Heart left ventricle (tissue), 13 donors: ENCODE data around the gene CHAT.

ENCODE experiments used
- POLR2A ChIP-seq, 2 donors: fragments of 450-650 bp; IDR thresholded peaks; one replicate each; pipeline ENCODE4 v1.6.1; 2017; ENCODE audit warnings: antibody characterized with exemption in 2 of 2, mild to moderate bottlenecking in 2 of 2, moderate library complexity in 2 of 2
- TF ChIP-seq, protein P1 (sequence below), 12 donors: fragments of 200-600 bp; sonication (generic) in 4 of 12; IDR thresholded peaks; one replicate each; pipeline versions ENCODE4 v1.5.0 to v1.8.0; 2018 to 2022; ENCODE audit warnings: antibody characterized with exemption in 12 of 12, mild to moderate bottlenecking in 5 of 12
- donor health status: ischemic (EF 13 %, LVEDD 7.1; RV severe dilation, severe dysfunction).
- donor health status: DM: no; HTN: yes; CAD: no.
- donor health status: DM: no; HTN: no; CAD: no.
- donor health status: ischemic (EF 25% LVEDD 6.9; RV normal size, moderate dysfunction).
- donor health status: ischemic (EF 25% LVEDD 5.7; RV mildly dilated, moderate dysfunction).
- donor health status: ischemic (EF 35%, LVEDD 5.7; RV mildly dilated, moderate dysfunction).
- donor health status: nonischemic (EF 11% LVEDD 7.7; RV severe dilation, severe dysfunction).
- donor health status: DM: yes; HTN: yes; CAD: no.
- donor health status: PGD.
- donor health status: ischemic (EF 29% LVEDD 5.4; RV normal size, mild dysfunction).
- donor health status: nonischemic (EF 23%, LVEDD 6.1; RV moderate dilation, normal function).

DNA sequence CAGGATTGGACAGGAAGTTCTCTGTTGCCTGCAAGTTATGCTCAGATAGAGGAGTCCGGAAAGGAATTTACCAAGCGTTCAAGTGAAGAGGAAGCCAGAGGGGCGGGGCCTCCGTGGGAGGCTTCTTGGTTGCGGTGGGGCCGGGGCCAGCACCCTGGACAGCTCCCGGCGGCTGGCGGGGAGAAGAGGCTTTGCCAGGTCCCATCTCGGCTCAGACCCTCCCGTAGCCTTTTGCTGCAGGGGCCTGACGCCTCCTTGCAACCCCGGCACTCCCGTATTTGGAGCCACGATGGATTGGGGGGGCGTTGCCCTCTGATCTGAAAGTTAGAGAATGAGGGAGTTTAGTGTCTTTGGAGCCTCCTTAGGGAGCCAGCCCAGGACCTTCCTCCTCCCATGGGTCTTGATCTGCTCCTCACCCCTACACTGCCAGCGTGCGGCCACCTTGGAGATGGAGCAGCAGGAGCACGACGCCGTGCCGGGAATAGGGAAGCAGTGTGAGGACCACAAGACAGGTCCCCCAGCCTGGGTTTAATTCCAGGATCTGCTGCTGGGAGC is 6.8 kb upstream of the CHAT start:
- TF ChIP-seq, protein P1, sequence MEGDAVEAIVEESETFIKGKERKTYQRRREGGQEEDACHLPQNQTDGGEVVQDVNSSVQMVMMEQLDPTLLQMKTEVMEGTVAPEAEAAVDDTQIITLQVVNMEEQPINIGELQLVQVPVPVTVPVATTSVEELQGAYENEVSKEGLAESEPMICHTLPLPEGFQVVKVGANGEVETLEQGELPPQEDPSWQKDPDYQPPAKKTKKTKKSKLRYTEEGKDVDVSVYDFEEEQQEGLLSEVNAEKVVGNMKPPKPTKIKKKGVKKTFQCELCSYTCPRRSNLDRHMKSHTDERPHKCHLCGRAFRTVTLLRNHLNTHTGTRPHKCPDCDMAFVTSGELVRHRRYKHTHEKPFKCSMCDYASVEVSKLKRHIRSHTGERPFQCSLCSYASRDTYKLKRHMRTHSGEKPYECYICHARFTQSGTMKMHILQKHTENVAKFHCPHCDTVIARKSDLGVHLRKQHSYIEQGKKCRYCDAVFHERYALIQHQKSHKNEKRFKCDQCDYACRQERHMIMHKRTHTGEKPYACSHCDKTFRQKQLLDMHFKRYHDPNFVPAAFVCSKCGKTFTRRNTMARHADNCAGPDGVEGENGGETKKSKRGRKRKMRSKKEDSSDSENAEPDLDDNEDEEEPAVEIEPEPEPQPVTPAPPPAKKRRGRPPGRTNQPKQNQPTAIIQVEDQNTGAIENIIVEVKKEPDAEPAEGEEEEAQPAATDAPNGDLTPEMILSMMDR (IDR thresholded peaks at IDR 0.05), result no peak
- TF ChIP-seq POLR2A (IDR thresholded peaks at IDR 0.05), result no peak
